Measurements from ENCODE around the gene RABL6. TPM values are rescaled to one million over a fixed set of nuclear protein-coding genes. Genes with fewer than 3 reads are reported as not detected.
"Not testable (repeated sequence)": the region's sequence is repeated elsewhere in the genome, so short reads cannot be mapped to it uniquely, and the experiment has no call there.

Gene RABL6
- total and polyA plus RNA-seq, 4 donors = 31.3 to 76.1 (median 49.6) TPM

- Histone ChIP-seq H3K4me1 (ENCODE audit: control insufficient read depth in 1 of 2, insufficient read depth in 2 of 2, low read length in 2 of 2) (no peaks in the 10 kb centered on the region), H3K9me3 (ENCODE audit: control insufficient read depth, low read length) (no peaks in the 10 kb centered on the region), H3K4me3 (ENCODE audit: low read length in 2 of 2) (no peak overlapping the region), H3K36me3 (ENCODE audit: control insufficient read depth in 1 of 2, insufficient read depth in 2 of 2, low read length in 1 of 2) (peaks cover 0 to 3% of the 10 kb centered on the region in 2 donors), H3K27me3 (ENCODE audit: control insufficient read depth in 1 of 2, insufficient read depth in 2 of 2, low read length in 1 of 2) (no peaks in the 10 kb centered on the region), H3K27ac (ENCODE audit: low read depth in 1 of 2, low read length in 2 of 2) (no peak overlapping the region)
- intact Hi-C loops (cut with DNase I) = no loop called here
- no peak for ATAC-seq (ENCODE audit: low FRiP score)
- WGBS, 2 donors = 87 to 92% methylated on average over 9 of the region's 9 CpGs
- no peak for DNase-seq
Observed at GRCh38 chr9:136860529-136860928, 52.8 kb downstream of the RABL6 start.

GRCh38 chr9:136860933-136861873, 53.5 kb downstream of the RABL6 start:
- peak in 1 of 2 donors; percentile 43 for DNase-seq
- H3K27me3 ChIP-seq (ENCODE audit: control insufficient read depth in 1 of 2, insufficient read depth in 2 of 2, low read length in 1 of 2) = no peaks in the 10 kb centered on the region
- no peak overlapping the region for H3K27ac ChIP-seq (ENCODE audit: low read depth in 1 of 2, low read length in 2 of 2)
- H3K9me3 ChIP-seq (ENCODE audit: control insufficient read depth, low read length) = no peaks in the 10 kb centered on the region
- intact Hi-C loops (cut with DNase I) = no loop called here
- no peak overlapping the region for H3K4me3 ChIP-seq (ENCODE audit: low read length in 2 of 2)
- no peak for ATAC-seq (ENCODE audit: low FRiP score)
- peaks cover 0 to 3% of the 10 kb centered on the region in 2 donors for H3K36me3 ChIP-seq (ENCODE audit: control insufficient read depth in 1 of 2, insufficient read depth in 2 of 2, low read length in 1 of 2)
- WGBS, 2 donors = 91 to 93% methylated on average over 22 of the region's 22 CpGs
- no peaks in the 10 kb centered on the region for H3K4me1 ChIP-seq (ENCODE audit: control insufficient read depth in 1 of 2, insufficient read depth in 2 of 2, low read length in 2 of 2)

DNA sequence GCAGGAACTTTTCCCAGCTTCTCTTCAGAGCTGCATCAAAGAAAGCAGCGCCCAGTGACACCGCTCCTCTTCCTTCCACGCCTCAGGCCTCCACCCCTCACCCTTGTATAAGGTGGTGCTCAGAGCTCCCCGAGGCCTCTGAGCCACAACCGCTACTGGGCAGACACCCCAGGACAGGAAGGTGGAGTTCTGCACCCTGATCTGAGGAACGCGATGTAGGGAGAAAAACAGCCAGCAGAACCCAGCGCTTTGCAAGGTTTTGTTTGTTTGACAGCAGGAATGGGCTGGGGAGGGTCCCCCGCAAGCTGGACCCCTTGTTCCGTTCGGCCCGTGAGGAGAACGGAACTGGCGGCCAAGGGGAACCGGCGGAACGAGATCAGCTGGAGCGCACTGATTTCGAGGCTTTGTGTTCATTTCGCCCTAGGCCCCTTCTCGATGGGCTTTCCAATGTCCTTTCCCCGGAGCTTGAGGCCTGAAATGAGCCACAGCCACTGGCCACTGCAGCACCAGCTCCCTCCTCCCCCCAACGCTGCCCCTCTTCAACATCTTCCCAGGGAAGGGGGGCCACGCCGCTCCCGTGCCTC, 54.2 kb downstream of the RABL6 start:
- no peaks in the 10 kb centered on the region for H3K27me3 ChIP-seq (ENCODE audit: control insufficient read depth in 1 of 2, insufficient read depth in 2 of 2, low read length in 1 of 2)
- H3K27ac ChIP-seq (ENCODE audit: low read depth in 1 of 2, low read length in 2 of 2) = no peak overlapping the region
- H3K4me1 ChIP-seq (ENCODE audit: control insufficient read depth in 1 of 2, insufficient read depth in 2 of 2, low read length in 2 of 2) = no peaks in the 10 kb centered on the region
- ATAC-seq (ENCODE audit: low FRiP score) (no peak), DNase-seq (no peak)
- 87% methylated on average over 26 of the region's 26 CpGs for WGBS, 2 donors
- H3K36me3 ChIP-seq (ENCODE audit: control insufficient read depth in 1 of 2, insufficient read depth in 2 of 2, low read length in 1 of 2) = peaks cover 0 to 3% of the 10 kb centered on the region in 2 donors
- intact Hi-C loops (cut with DNase I) = no loop called here
- no peak overlapping the region for H3K4me3 ChIP-seq (ENCODE audit: low read length in 2 of 2)
- H3K9me3 ChIP-seq (ENCODE audit: control insufficient read depth, low read length) = no peaks in the 10 kb centered on the region

- ATAC-seq (ENCODE audit: low FRiP score) (no peak), DNase-seq (peak; percentile 42 to 74)
- H3K36me3 ChIP-seq (ENCODE audit: control insufficient read depth in 1 of 2, insufficient read depth in 2 of 2, low read length in 1 of 2) = peaks cover 0 to 3% of the 10 kb centered on the region in 2 donors
- no peaks in the 10 kb centered on the region for H3K27me3 ChIP-seq (ENCODE audit: control insufficient read depth in 1 of 2, insufficient read depth in 2 of 2, low read length in 1 of 2)
- H3K4me3 ChIP-seq (ENCODE audit: low read length in 2 of 2) = no peak overlapping the region
- H3K9me3 ChIP-seq (ENCODE audit: control insufficient read depth, low read length) = no peaks in the 10 kb centered on the region
- intact Hi-C loops (cut with DNase I) = no loop called here
- no peak overlapping the region for H3K27ac ChIP-seq (ENCODE audit: low read depth in 1 of 2, low read length in 2 of 2)
- WGBS, 2 donors = 79 to 80% methylated on average over 31 of the region's 31 CpGs
- no peaks in the 10 kb centered on the region for H3K4me1 ChIP-seq (ENCODE audit: control insufficient read depth in 1 of 2, insufficient read depth in 2 of 2, low read length in 2 of 2)
Observed at GRCh38 chr9:136862849-136863622, 55.3 kb downstream of the RABL6 start.

DNA sequence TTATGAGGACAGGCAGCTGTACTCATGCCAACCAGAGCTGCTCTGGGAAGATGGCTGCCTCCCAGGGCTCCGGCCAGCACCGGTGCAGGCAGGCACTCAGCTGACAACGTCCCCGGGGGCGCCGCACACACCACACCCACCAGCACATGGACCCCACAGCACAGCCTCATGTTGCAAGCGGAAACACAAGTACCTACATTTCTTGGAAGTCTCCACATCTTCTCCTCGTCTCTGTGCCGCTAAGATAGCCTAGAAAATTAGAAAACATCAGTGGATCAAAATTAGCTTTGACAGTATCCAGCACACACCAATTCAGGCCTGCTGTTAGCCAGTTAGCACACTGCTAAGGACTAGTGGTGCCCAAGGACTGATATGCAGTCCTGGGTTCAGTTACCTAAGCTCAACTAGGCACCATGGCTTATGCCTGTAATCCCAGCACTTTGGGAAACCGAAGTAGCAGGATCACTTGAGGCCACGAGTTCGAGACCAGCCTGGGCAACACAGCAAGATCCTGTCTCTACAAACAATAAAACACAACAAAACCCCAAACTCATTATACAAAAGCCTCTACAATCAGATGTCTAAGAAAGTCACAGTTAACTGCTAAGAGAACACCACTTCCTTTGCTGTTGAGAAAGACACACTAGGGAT, 56.0 kb downstream of the RABL6 start:
- Histone ChIP-seq H3K4me1 (ENCODE audit: control insufficient read depth in 1 of 2, insufficient read depth in 2 of 2, low read length in 2 of 2) (no peaks in the 10 kb centered on the region), H3K27ac (ENCODE audit: low read depth in 1 of 2, low read length in 2 of 2) (no peak overlapping the region), H3K36me3 (ENCODE audit: control insufficient read depth in 1 of 2, insufficient read depth in 2 of 2, low read length in 1 of 2) (peaks cover 0 to 3% of the 10 kb centered on the region in 2 donors), H3K27me3 (ENCODE audit: control insufficient read depth in 1 of 2, insufficient read depth in 2 of 2, low read length in 1 of 2) (no peaks in the 10 kb centered on the region), H3K4me3 (ENCODE audit: low read length in 2 of 2) (no peak overlapping the region), H3K9me3 (ENCODE audit: control insufficient read depth, low read length) (no peaks in the 10 kb centered on the region)
- intact Hi-C loops (cut with DNase I) = no loop called here
- no peak for DNase-seq
- WGBS, 2 donors = 69 to 74% methylated on average over 12 of the region's 12 CpGs
- no peak for ATAC-seq (ENCODE audit: low FRiP score)

DNA sequence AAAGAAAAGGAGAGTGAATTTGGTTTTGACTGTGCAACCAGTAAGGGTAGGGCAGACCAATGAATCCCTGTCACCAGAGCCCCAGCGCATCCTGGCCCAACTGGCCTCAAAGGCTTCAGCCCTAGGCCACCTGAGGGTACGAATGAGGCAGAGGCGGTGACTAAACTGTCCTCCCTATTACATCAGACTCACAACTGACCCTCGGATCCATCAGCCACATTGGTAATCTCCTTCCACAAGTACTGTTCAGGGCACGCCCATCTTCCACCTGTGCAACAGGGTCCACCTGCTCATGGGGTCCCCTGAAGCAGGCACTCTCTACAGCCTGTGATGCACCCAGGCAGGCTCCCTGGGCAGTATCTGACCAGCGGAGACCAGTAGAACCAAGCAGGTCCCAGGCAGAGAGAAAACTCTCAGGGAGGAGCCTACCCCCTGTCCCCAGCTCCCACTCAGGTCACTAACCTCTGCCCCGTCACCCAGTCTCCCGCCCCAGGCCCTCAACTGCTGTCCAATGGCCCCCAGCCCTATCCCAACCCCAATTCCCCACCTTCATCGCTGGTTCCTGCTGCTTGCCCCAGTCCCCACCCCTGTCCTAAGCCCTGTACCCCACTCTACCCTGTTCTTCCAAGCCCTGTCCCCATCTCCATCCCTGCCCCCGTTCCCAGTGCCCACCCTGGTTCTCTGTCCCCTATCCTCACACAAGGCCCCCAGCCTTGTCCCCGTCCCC, 57.5 kb downstream of the RABL6 start:
- Histone ChIP-seq H3K4me1 (ENCODE audit: control insufficient read depth in 1 of 2, insufficient read depth in 2 of 2, low read length in 2 of 2) (no peaks in the 10 kb centered on the region), H3K27ac (ENCODE audit: low read depth in 1 of 2, low read length in 2 of 2) (no peak overlapping the region), H3K36me3 (ENCODE audit: control insufficient read depth in 1 of 2, insufficient read depth in 2 of 2, low read length in 1 of 2) (peaks cover 0 to 3% of the 10 kb centered on the region in 2 donors), H3K9me3 (ENCODE audit: control insufficient read depth, low read length) (no peaks in the 10 kb centered on the region), H3K4me3 (ENCODE audit: low read length in 2 of 2) (peak overlapping the region; percentile 61 to 85), H3K27me3 (ENCODE audit: control insufficient read depth in 1 of 2, insufficient read depth in 2 of 2, low read length in 1 of 2) (no peaks in the 10 kb centered on the region)
- ATAC-seq (ENCODE audit: low FRiP score) = no peak
- intact Hi-C loops (cut with DNase I) = no loop called here
- DNase-seq = peak in 1 of 2 donors; percentile 41
- 64 to 66% methylated on average over 11 of the region's 11 CpGs for WGBS, 2 donors

DNA sequence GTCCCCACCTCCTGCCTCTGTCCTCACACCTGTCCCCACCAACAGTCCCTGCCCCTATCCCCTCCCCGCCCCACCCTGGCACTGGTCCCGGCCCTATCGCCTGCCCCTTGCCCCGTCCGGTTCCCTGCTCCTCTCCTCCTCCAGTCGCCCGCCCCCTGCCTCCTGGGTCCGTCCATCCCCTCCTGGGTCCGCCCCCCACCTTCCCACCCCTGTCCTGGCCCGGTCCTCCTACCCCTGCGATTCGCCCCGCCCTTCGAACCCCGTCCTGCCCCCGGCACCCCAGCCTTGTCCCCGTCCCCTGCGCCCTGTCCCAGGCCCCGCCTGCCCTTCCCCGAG, 58.0 kb downstream of the RABL6 start:
- intact Hi-C loops (cut with DNase I) = no loop called here
- no peak overlapping the region for H3K27ac ChIP-seq (ENCODE audit: low read depth in 1 of 2, low read length in 2 of 2)
- H3K4me3 ChIP-seq (ENCODE audit: low read length in 2 of 2) = peak overlapping the region; percentile 61 to 85
- no peaks in the 10 kb centered on the region for H3K4me1 ChIP-seq (ENCODE audit: control insufficient read depth in 1 of 2, insufficient read depth in 2 of 2, low read length in 2 of 2)
- H3K9me3 ChIP-seq (ENCODE audit: control insufficient read depth, low read length) = no peaks in the 10 kb centered on the region
- DNase-seq (no peak), ATAC-seq (ENCODE audit: low FRiP score) (peak; percentile 39)
- H3K27me3 ChIP-seq (ENCODE audit: control insufficient read depth in 1 of 2, insufficient read depth in 2 of 2, low read length in 1 of 2) = no peaks in the 10 kb centered on the region
- WGBS, 2 donors = 1% methylated on average over 19 to 20 of the region's 20 CpGs
- H3K36me3 ChIP-seq (ENCODE audit: control insufficient read depth in 1 of 2, insufficient read depth in 2 of 2, low read length in 1 of 2) = peaks cover 0 to 3% of the 10 kb centered on the region in 2 donors

DNA sequence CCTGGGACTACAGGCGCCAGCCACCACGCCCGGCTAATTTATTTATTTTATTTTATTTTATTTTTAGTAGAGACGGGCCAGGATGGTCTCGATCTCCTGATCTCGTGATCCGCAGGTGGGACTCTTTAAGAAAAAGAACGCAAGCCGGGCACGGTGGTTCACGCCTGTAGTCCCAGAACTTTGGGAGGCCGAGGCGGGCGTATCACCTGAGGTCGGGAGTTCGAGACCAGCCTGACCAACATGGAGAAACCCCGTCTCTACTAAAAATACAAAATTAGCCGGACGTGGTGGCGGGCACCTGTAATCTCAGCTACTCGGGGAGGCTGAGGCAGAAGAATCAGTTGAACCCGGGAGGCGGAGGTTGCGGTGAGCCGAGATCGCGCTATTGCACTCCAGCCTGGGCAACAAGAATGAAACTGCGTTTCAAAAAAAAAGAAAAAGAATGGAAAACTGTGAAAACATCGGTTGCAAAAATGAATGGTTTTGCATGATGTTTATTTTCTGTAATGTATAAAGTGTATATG, 59.2 kb downstream of the RABL6 start:
- H3K27me3 ChIP-seq (ENCODE audit: control insufficient read depth in 1 of 2, insufficient read depth in 2 of 2, low read length in 1 of 2); ATAC-seq (ENCODE audit: low FRiP score); H3K27ac ChIP-seq (ENCODE audit: low read depth in 1 of 2, low read length in 2 of 2); DNase-seq; intact Hi-C loops (cut with DNase I); H3K4me1 ChIP-seq (ENCODE audit: control insufficient read depth in 1 of 2, insufficient read depth in 2 of 2, low read length in 2 of 2); H3K36me3 ChIP-seq (ENCODE audit: control insufficient read depth in 1 of 2, insufficient read depth in 2 of 2, low read length in 1 of 2); H3K9me3 ChIP-seq (ENCODE audit: control insufficient read depth, low read length): not testable (repeated sequence)
- peak overlapping the region; percentile 53 to 85 for H3K4me3 ChIP-seq (ENCODE audit: low read length in 2 of 2)
- WGBS, 2 donors = 85 to 90% methylated on average over 29 of the region's 29 CpGs
